ENCODE data around the gene TMEM238L.

TMEM238L gene

DNA sequence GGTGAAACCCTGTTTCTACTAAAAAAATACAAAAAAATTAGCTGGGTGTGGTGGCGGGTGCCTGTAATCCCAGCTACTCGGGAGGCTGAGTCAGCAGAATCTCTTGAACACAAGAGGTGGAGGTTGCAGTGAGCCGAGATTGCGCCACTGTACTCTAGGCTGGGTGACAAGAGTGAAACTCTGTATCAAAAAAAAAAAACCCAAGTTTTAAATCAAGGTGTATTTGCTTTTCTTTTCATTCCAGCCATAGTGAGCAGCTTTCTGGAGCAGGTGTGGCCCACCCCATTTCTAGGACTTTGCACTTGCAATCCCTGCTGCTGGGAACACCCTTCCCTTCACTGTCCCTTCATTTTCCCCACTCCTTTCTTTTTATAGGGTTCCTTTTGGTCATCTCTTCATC, 28.8 kb downstream of the TMEM238L start:
- no peak for DNase-seq (ENCODE audit: low read depth in 2 of 2)

DNA sequence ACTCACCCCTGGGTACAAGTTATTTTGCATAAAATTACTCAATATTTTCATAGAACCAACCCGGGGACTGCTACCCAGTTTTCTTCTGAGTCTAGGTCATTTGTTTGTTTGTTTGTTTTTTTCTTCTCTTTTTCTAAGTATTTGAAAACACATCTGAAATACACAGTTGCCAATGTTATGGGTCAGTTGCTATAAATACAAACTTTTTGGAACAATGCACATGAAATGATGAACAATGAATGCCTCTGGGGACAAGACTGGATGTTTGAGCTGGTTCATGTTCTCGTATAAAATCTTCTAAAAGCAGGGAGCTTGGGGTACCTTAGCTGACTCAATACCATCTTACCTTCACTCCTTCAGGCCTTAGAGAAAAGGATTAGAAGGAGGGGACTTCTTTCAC, 30.5 kb downstream of the TMEM238L start:
- DNase-seq (ENCODE audit: low read depth in 2 of 2) = no peak

DNA sequence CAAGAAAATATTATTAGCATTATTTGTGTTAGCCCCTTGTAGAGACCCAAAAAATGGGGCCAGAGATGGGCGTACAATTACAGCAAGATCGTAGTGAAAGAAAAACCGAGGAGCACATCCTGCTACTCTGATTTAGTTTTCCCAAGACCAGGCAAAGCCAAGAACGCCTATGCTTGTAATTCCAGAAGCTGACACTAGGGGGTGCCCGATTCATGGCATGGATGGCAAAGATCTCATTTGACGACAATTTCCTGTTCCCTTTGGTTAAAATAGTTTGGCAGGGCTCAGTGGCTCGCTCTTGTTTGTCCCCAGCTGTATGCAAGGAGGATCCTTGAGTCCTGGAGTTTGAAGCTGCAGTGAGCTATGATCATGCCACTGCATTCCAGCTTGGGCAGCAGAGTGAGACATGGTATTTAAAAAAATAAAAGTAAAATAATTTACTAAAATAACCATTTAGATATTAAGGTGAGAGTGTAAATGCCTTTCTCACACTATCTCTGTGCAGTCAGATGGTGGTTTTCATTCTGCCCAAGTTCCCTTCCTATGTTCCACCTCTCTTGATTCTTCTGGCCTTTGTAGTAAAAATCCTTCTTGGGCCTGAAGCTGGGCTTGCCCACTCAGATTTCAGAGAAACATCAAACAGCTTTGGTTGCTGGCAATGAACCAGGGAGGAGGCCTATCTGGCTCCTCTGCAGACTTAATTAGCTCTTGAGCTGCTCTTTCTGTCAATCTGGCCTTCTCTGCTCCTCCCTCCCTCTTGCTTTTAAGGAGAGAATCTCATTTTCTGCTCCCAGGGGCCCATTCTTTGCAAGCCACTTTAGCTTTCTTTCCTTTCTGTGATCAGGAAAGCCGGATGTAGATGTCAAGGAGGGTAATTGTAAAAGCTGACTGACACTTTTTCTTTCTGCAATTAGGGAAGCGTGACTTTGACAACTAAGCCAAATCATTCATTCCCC, 31.2 kb downstream of the TMEM238L start:
- no peak for DNase-seq (ENCODE audit: low read depth in 2 of 2)

DNA sequence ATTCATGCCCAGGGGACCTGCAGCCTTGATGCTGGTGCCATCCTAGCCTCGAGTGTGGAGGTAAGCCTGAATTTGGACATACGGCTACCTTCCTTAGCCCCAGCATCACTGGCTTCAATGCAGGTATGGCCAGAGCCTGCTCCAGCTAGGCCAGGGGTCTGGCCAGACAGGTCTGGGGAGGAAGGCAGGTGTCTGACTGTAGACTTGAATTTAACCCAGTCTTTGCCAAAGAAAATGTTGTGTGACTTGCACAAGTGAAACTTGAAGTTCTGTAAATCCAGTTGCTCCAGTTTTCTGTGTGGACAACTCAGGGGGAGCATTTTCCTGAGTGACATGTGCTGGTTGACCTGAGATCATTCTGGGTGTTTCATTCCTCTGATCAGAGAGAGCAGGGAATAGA, 32.8 kb downstream of the TMEM238L start:
- no peak for DNase-seq (ENCODE audit: low read depth in 2 of 2)

DNA sequence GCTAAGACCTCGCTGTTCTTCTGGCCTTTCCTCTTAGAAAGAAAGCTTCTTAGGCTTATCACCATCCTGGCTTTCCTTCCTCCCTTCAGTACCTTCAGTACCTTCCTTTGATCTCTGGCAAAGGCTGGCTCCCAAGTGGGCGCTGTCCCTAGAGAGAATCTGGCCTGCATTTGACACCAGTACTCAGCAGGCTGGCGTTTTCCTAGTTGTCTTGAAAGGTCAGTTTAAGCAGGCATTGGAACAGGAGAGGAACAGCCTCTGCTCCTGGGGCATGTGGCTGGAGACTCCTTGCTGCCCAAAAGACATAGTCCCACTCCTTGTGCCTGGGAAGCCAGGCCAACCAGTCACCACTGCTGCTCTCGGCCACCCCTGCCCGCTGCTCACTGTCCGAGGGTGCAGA, 34.1 kb downstream of the TMEM238L start:
- no peak for DNase-seq (ENCODE audit: low read depth in 2 of 2)

DNA sequence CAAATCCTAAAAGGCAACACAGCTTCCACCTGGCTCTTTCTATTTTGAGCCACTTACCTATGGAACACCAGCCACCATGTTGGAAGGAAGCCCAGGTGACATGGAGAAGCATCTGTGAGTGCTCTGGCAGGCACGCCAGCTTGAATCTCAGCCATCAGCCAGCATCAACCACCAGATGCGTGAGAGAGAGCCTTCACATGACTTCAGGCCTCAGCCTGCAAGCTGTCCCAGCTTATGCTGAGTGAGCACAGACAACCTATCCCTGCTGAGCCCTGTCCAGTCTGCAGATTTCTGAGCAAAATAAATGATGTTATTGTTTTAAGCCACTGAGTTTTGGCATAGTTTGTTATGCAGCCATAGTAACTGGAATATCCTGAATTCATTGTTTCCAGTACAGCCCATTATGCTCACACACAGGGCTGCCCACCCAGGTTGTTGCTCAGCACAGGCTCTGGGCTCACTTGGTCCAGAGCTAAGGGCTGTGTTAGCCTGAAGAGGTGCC, 35.1 kb downstream of the TMEM238L start:
- DNase-seq (ENCODE audit: low read depth in 2 of 2) = no peak

DNA sequence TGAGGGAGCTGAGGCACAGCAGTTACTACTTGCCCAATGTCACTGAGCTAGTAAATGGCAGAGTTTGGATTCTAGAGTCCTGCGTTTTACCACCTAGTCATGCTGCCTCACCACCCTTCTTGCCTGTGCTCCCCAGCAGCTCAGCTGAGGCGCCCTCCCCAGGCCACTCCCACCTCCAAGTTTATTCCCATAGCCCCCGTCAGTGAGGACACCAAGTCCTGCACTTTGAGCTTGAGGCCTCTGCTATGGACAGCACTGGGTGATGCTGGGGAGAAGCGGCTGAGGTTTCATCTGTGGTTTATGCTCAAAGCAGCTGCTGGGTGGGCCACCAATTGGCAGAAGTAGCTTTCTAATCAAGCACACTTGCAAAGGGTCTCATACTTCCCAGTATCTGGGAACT, 36.7 kb downstream of the TMEM238L start:
- DNase-seq (ENCODE audit: low read depth in 2 of 2) = no peak

DNA sequence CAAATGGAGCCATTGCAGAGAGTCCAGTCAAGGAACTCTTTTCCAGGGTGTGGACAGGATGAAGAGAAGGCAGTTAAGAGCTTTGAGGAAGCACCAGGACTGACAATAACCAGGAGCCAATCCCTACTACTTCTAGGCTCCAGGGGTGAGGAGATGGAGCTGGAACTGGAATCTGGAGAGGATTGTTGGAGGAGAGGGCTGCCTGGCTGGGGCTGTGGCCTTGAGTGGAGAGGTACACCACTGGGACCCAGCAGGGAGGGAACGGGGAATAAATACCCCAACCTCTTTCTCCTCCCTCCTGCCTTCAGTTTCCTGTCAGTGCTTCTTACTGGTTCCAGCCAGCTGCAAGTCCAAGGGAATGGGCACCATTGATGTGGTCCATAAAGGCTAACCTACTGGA, 41.9 kb downstream of the TMEM238L start:
- DNase-seq (ENCODE audit: low read depth in 2 of 2) = no peak

DNA sequence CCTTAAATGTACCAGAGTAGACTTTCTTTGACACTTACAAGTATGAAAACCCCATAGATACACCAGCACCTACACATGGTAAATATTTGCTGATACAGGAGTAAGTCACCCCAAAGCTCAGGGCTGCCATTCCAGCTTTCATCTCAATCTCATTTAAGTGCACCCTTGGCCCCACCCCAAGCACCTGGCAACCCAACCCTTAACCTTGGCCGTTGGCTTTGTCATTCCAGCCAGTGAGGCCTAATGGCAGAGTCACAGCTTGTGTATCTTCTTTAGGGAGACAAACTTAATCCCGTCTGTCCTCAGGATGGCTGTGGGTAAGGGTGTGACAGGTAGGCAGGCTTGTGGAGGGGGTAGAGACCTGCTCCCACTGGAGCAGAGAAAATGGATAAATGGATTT, 42.6 kb downstream of the TMEM238L start:
- DNase-seq (ENCODE audit: low read depth in 2 of 2) = no peak

DNA sequence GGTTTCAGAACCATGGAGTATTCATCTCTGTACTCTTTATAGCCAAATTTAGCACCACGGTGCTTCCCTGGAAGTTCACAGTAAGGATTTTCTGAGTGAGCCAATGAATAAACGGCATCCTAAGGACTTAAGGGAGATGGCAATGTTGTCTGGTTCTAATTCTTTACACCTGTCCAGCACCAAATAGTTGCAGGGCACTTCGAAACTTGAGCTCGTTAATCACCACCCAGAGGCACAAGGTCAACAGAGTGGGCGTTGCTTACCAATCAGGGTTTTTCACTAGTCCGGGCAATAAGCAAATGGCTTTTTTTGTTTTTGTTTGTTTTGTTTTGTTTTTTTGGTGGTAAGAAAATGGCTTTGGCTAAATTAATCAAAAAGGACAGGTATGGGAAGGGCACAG, 45.8 kb downstream of the TMEM238L start:
- no peak for DNase-seq (ENCODE audit: low read depth in 2 of 2)

DNA sequence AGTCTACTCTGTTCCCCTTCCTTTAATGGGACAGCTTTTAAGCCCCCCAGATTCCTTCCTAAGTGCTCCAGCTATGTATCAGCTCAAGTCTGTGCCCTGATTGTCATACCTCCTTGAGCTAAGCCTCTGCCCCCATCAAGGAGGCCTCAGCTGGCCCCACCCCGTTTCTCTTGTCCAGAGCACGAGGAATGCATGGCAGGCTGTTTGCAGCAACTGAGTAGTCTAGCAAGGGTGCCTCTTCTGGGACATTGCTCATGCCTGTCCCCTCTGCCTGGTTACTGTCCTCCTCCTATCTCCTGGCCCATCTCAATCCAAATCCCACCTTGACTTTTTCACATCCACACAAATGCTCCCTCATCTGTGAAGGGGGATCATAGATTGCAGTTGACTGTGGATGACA, 46.3 kb downstream of the TMEM238L start:
- DNase-seq (ENCODE audit: low read depth in 2 of 2) = no peak

DNA sequence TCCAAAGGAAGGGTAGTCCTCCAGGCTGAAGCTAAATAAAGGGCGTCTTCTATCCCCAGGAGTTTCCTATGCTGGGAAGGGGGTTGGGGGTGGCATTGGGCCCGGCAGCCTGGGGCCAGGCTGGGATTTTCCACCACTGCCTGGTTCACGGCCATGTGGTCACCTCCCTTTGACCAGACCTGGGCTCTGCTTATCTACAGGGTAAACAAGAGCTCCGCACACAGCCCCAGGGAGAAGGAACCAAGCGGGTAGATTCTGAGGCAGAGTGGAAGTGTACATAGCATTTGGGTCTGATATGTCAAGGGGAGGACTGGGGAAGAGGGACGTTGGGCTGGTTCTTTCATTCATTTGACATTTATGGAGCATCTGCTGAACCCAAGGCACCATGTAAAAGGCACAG, 46.8 kb downstream of the TMEM238L start:
- DNase-seq (ENCODE audit: low read depth in 2 of 2) = no peak

DNA sequence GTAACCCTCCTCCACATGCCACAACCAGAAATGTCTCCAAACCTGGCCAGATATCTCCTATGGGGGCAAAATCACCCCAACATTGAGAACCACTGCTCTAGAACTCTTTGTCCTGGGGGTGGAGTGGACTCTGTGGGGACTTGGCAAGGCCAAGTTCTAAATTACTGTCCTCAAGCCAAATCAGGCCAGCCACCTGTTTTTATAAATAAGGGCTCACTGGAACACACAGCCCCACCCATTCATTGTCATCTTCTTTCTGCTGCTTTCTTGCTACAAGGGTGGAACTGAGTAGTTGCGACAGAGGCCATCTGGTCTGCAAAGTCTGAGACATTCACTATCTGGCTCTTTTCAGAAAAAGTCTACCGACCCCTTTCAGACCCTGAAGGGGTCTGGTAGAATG, 47.3 kb downstream of the TMEM238L start:
- no peak for DNase-seq (ENCODE audit: low read depth in 2 of 2)

DNA sequence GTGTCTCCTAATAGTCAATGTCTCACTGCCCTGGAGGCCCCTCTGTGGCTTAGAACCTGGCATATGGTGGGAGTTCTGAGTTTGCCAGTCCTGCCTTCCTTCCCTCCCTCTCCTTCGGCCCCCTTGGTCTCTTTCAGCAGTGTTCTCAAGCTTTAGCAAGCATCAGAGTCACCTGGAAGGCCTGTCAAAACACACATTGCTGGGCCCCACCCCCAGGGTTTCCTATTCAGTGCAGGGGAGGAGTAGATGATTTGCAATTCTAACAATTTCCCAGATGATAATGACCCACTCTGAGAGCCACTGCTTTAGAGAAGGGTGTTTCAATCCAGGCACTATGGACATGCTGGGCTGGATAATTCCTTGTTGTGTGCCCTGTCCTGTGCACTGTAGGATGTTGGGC, 47.7 kb downstream of the TMEM238L start:
- DNase-seq (ENCODE audit: low read depth in 2 of 2) = no peak

DNA sequence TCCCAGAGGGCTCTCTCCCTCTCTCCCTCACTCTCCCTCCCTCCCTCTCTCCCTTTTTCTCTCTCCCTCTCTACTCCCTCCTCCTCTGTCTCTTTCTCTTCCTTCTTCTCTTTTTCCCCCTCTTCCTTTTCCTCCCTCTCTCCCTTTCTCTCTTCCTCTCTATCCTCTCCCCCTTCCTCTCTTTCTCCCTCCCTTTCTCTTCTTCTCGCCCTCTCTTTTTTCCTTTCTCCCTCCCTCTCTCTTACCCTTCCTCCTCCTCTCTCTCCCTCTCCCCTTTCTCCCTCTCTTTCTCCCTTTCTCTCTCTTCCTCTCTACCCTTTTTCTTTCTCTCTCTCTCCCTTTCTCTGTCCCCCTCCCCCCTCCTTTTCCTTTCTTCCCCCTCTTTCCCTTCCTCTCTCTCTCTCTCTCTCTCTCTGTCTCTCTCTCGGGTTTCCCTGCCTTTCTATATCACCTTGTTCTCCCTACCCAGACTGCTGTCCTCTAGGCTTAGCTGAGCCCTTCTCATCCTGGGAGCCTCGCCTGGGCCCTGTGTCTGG, 48.2 kb downstream of the TMEM238L start:
- DNase-seq (ENCODE audit: low read depth in 2 of 2) = no peak

DNA sequence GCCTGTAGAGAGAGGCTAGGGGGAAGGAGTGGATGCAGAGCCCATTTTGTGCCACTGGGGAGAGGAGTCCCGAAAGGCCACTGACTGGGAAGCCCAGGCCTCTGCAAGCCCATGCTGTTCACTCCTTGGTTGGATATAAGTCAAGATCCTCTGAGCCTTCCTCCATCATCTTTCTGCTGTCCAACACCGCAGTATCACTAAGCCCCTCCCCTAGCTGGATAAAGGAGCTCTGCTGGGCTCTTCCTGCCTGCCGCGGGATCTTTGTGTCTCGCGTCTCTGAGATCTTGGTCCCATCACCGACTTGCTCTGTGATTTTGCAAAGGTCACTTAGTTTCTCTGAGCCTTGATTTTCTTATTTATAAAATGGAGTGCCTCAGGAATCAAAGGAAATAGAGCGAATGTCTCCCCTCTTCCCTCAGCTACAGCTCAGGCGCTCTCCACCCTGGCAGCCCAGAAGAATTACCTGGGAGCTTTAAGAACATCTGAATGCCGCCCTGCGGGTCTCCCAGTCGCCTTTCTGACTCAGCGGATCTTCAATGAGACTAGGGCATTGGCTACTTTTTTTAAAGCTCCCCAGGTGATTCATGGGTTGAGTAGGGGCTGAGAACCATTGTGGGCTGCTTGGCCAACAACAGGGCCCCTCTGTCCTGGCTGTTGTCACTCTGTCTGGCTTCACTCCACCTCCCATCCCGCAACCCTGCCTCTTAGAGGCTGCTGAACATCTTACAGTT, 48.9 kb downstream of the TMEM238L start:
- DNase-seq (ENCODE audit: low read depth in 2 of 2) = no peak

DNA sequence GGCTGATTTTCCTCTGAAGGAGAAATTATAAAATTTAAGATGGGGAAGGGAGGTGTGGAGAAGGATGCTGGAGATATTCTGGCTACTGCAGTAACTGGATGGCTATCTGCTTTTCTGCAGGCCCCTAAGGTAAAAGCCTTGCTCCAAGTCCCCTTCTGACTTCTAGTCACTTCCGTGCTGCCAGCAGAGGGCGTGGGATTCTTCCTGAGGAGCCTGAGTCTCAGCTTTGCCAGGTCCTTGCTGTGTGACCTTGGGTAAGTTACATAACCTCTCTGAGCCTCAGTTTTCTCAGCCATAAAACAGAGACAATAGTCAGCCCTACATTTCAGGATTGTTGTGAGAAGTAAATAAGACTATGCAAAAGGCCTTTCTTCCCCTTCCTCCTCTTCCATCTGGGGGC, 49.8 kb downstream of the TMEM238L start:
- no peak for DNase-seq (ENCODE audit: low read depth in 2 of 2)

DNA sequence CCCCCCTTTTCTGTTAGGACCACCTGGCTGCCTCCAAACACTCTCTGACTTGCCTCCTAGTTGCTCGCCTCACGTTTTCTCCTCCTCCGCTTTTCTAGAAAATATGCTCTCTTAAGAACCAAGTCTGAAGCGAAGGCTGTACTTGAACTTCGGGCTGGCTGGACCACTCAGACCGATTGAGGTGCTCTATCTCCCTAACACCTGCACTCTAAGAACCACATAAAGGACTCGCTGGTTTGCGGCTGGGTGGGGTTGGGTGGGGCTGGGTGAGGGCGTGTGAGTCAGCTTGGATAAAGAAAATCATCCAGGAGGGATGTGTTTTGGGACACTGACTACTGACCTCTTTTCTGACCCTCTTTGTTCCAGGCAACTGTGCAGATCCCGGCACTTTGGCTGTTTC, 51.2 kb downstream of the TMEM238L start:
- no peak for DNase-seq (ENCODE audit: low read depth in 2 of 2)

DNA sequence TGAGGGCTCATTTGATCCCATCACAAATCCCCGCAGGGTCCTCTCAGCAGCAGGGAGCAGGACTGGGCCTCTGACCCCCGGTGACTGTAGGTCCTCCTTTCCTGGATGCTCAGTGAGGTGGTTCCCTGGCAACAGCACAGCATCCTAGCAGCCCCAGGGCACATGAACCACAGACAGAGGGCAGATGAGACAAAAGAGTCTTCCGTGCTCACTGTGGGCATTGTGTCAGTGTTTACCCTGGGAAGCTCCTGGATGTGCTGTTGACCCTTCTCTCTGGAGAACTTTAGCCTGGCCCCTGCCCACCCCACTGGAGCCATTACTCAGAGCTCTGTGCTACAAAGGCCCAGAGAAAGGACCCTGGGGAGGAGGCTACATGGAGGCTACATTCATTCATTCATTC, 52.3 kb downstream of the TMEM238L start:
- no peak for DNase-seq (ENCODE audit: low read depth in 2 of 2)

DNA sequence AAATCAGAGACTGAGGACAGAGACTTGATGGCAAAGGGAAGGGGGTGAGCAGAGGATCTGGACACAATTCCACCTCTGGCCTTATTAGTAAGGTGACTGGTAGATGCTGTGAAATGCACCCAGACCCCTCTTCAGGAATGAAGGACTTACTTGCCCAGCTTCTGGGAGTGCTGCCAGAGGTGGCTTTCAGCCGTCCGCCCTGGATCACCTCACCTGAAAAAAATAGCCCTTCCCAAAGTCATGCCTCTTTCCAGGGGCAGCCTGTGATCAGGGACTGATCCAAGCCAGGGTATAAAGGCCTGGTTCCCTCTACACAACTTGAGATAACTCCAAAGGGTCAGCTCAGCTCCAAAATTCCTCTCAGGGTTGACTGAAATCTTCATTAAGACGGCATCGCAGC, 53.7 kb downstream of the TMEM238L start:
- DNase-seq (ENCODE audit: low read depth in 2 of 2) = no peak

DNA sequence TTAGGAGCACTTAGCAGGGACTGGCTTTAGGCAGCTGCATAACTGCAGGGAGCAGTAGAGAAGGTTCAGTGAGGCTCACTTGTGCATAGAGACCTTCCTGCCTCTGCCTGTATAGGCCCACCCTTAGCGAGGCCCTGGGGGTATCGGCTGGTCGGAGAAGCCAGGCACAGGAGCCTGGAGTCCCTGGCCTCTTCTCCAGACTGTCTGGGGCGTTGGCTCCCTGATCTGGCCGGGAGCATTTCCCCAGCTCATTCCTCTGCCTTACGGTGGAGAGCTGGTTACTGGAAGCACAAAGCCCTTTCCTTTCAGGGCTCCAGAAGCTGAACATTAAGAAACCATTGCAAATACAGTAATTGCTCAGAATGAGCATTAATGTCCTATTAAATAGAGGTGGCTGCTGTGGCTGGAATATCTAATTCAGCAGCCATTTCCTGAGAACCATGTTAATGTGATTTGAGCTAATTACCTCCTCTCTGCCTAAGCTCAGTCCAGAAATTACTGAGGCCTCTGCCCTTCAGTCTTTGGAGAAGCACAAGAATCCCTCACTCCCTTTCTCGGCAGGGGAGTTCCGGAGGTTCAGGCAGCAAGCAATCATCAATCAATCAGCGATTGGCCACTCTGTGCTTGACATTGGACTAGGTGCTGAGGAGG, 55.2 kb downstream of the TMEM238L start:
- no peak for DNase-seq (ENCODE audit: low read depth in 2 of 2)

DNA sequence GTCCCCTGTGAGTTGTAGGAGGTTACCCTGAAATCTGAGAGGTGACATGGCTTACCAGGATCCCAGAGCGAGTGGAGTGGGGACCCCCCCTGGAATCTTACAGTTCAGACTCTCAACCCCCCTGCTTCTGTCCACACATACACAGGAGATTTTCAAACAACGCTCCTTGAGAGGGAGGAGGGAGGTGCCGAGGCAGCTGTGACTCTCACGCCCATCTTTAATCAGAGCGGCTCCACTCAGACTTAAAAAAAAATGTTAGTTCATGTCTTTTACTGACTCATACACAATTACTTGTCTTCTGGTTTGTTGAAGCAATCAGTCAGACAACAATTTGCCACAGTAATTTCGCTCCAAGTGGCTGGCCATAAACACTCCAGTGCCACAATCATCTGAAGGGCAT, 58.7 kb downstream of the TMEM238L start:
- no peak for DNase-seq (ENCODE audit: low read depth in 2 of 2)
